Smooth muscle cell (in vitro differentiated cells): ENCODE results near the gene WDR36. TPM values are rescaled to one million over a fixed set of nuclear protein-coding genes. Genes with fewer than 3 reads are reported as not detected.

Source experiments
- DNase-seq: peaks from one replicate; lab custom pipeline; 2025; ENCODE audit not compliant: unreplicated experiment; lab: John Stamatoyannopoulos, UW
- H2AFZ ChIP-seq: fragments of 200-600 bp; sonication (generic); 2 replicates; pipeline ENCODE4 v1.6.0; 2016; ENCODE audit warnings: antibody characterized with exemption, low read depth, mild to moderate bottlenecking
- H3F3A ChIP-seq: fragments of 200-600 bp; sonication (generic); 2 replicates; pipeline ENCODE4 v1.6.0; 2017; ENCODE audit warnings: antibody characterized with exemption, low read depth
- H3K27ac ChIP-seq: fragments of 200-600 bp; sonication (generic); 2 replicates; pipeline ENCODE4 v1.5.1; 2016; ENCODE audit warnings: low read depth, mild to moderate bottlenecking
- H3K27me3 ChIP-seq: fragments of 200-600 bp; sonication (generic); 2 replicates; pipeline ENCODE4 v1.6.1; 2016; ENCODE audit warnings: low read depth, mild to moderate bottlenecking
- H3K36me3 ChIP-seq: fragments of 200-600 bp; sonication (generic); 2 replicates; pipeline ENCODE4 v1.5.1; 2016; ENCODE audit warnings: low read depth
- H3K4me1 ChIP-seq: fragments of 200-600 bp; sonication (generic); 2 replicates; pipeline ENCODE4 v1.5.1; 2016; ENCODE audit warnings: low read depth
- H3K4me2 ChIP-seq: fragments of 200-600 bp; sonication (generic); 2 replicates; pipeline ENCODE4 v1.6.0; 2016; ENCODE audit warnings: mild to moderate bottlenecking
- H3K4me3 ChIP-seq: fragments of 200-600 bp; sonication (generic); 2 replicates; pipeline ENCODE4 v1.5.1; 2016; ENCODE audit warnings: mild to moderate bottlenecking
- H3K79me2 ChIP-seq: fragments of 200-600 bp; sonication (generic); 2 replicates; pipeline ENCODE4 v1.6.0; 2016; ENCODE audit warnings: low read depth, mild to moderate bottlenecking
- H3K9ac ChIP-seq: fragments of 200-600 bp; sonication (generic); 2 replicates; pipeline ENCODE4 v1.6.0; 2016; ENCODE audit warnings: low read depth
- H3K9me3 ChIP-seq: fragments of 200-600 bp; sonication (generic); replicated peaks from 2 replicates; pipeline ENCODE4 v1.5.1; 2016; ENCODE audit warnings: low read depth
- H4K20me1 ChIP-seq: fragments of 200-600 bp; sonication (generic); 2 replicates; pipeline ENCODE4 v1.6.0; 2016; ENCODE audit warnings: low read depth
- WGBS: methylation state at CpG from one replicate; pipeline ENCODE4 v1.1.7; 2016; ENCODE audit warnings: low lambda C conversion rate; 5-methylcytosine and 5-hydroxymethylcytosine counted together
- polyA plus RNA-seq: library from polyadenylated mRNA; unstranded; fragments of >200 nt; fragmentation: Nextera tagmentation; extraction: Ambion mirVana; gene quantifications from 2 replicates; pipeline ENCODE4 v1.2.1, GENCODE V29; 2016
- total RNA-seq: library from RNA; depleted of rRNA; stranded (reverse); fragments of >200 nt; gene quantifications from 2 replicates; pipeline ENCODE4 v1.2.3, GENCODE V29; 2014
- TF ChIP-seq, protein P1 (sequence below): fragments of 200-600 bp; sonication (generic); IDR thresholded peaks from 2 replicates; pipeline ENCODE4 v1.5.1; 2017; ENCODE audit warnings: borderline replicate concordance, mild to moderate bottlenecking, antibody characterized with exemption; ENCODE audit not compliant: insufficient read depth, poor library complexity, severe bottlenecking

WDR36 gene
- total and polyA plus RNA-seq, 2 experiments from 2014 or later: 10.8 to 45.3 TPM

DNA sequence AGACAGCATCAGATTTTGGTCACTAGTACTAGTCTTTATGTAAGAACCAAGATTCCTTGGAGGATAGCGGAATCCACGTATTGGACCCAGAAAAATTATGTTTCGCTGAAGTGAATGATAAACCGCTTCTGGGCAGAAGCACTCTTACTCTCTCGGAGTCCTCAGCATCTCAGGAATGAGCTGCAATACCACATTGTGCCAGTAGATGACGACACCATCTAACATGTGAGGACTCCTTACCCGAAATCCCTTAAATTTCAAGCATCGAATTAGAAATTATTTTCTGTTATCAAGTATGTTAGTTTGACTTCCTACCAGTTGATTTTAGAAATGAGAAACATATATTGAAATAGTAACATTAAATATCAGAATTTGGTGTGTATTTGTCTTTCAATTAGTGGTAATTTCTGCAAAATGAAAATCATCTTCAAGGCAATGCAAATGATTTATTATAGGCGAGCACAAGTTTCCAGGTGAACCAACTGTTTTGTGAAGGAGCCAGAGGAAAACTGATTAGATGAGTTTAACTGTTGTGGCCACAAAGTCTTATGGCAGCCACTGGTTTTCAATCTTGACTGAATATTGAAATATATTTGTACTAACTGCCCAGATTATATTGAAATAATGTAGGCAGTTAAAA lies 66.1 kb downstream of the WDR36 start:
- no peaks in the 10 kb centered on the region for H3F3A ChIP-seq
- no peak overlapping the region for H3K9ac ChIP-seq
- no peak overlapping the region for H2AFZ ChIP-seq

DNA sequence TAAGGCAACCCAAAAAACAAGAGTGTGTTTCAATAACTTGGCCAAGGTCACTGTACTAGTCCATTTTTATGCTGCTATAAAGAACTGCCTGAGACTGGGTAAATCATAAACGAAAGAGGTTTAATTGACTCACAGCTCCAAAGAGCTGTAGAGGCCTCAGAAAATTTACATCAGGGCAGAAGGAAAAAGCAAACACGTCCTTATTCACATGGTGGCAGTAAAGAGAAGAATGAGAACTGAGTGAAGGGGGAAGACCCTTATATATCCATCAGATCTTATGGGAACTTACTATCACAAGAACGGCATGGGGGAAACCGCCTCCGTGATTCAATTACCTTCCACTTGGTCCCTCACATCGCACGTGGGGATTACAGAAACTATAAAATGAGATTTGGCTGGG lies 67.7 kb downstream of the WDR36 start:
- TF ChIP-seq, protein P1, sequence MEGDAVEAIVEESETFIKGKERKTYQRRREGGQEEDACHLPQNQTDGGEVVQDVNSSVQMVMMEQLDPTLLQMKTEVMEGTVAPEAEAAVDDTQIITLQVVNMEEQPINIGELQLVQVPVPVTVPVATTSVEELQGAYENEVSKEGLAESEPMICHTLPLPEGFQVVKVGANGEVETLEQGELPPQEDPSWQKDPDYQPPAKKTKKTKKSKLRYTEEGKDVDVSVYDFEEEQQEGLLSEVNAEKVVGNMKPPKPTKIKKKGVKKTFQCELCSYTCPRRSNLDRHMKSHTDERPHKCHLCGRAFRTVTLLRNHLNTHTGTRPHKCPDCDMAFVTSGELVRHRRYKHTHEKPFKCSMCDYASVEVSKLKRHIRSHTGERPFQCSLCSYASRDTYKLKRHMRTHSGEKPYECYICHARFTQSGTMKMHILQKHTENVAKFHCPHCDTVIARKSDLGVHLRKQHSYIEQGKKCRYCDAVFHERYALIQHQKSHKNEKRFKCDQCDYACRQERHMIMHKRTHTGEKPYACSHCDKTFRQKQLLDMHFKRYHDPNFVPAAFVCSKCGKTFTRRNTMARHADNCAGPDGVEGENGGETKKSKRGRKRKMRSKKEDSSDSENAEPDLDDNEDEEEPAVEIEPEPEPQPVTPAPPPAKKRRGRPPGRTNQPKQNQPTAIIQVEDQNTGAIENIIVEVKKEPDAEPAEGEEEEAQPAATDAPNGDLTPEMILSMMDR: no peak

More for the DNA sequence above, 66.1 kb downstream of the WDR36 start:
- H3K4me2 ChIP-seq: peak overlapping the region; percentile 20
- 20% methylated on average over 9 of the region's 9 CpGs for WGBS
- H3K27ac ChIP-seq: no peak overlapping the region
- H3K79me2 ChIP-seq: no peaks in the 10 kb centered on the region
- no peaks in the 10 kb centered on the region for H3K4me1 ChIP-seq
- H3K4me3 ChIP-seq: no peak overlapping the region
- H4K20me1 ChIP-seq: no peaks in the 10 kb centered on the region
- DNase-seq: peak; percentile 15
- TF ChIP-seq, protein P1: peak; percentile 100
- no peaks in the 10 kb centered on the region for H3K9me3 ChIP-seq
- no peaks in the 10 kb centered on the region for H3K36me3 ChIP-seq
- H3K27me3 ChIP-seq: no peaks in the 10 kb centered on the region

DNA sequence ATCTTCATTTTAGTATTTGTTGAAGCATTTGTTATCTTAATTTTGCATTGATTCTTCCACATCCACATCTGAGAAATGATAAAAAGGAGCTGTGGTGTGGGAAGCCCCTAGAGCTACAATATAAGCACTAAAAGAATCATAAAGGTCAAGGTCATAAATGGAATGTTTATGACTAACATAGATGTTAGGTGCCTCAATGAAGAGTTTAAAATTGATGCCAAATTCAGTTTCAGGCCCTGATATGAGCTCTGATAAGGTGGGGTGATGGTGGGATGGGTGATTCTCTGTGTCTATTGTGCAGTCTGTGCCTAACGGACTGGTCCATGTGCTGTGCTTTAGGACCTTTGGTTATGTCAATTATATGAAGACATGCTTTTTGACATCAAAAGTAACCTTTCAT lies 70.9 kb downstream of the WDR36 start:
- DNase-seq: no peak
- H3K4me3 ChIP-seq: no peak overlapping the region
- H3K27me3 ChIP-seq: no peaks in the 10 kb centered on the region
- H3K4me1 ChIP-seq: no peaks in the 10 kb centered on the region
- H3K9me3 ChIP-seq: no peaks in the 10 kb centered on the region
- H2AFZ ChIP-seq: no peak overlapping the region
- no peak overlapping the region for H3K9ac ChIP-seq
- H3K36me3 ChIP-seq: no peaks in the 10 kb centered on the region
- no peaks in the 10 kb centered on the region for H4K20me1 ChIP-seq
- no peak overlapping the region for H3K27ac ChIP-seq
- no peaks in the 10 kb centered on the region for H3F3A ChIP-seq
- 90% methylated on average over 1 of the region's 1 CpG for WGBS
- H3K79me2 ChIP-seq: no peaks in the 10 kb centered on the region
- H3K4me2 ChIP-seq: no peak overlapping the region
- TF ChIP-seq, protein P1: no peak

More for the DNA sequence above, 67.7 kb downstream of the WDR36 start:
- Histone ChIP-seq H4K20me1 (no peaks in the 10 kb centered on the region), H3K4me2 (no peak overlapping the region), H3K9me3 (no peaks in the 10 kb centered on the region), H3K4me3 (no peak overlapping the region), H3F3A (no peaks in the 10 kb centered on the region), H3K27ac (no peak overlapping the region), H3K27me3 (no peaks in the 10 kb centered on the region), H3K79me2 (no peaks in the 10 kb centered on the region), H2AFZ (no peak overlapping the region), H3K36me3 (no peaks in the 10 kb centered on the region), H3K4me1 (no peaks in the 10 kb centered on the region), H3K9ac (no peak overlapping the region)
- 65% methylated on average over 7 of the region's 7 CpGs for WGBS
- no peak for DNase-seq

DNA sequence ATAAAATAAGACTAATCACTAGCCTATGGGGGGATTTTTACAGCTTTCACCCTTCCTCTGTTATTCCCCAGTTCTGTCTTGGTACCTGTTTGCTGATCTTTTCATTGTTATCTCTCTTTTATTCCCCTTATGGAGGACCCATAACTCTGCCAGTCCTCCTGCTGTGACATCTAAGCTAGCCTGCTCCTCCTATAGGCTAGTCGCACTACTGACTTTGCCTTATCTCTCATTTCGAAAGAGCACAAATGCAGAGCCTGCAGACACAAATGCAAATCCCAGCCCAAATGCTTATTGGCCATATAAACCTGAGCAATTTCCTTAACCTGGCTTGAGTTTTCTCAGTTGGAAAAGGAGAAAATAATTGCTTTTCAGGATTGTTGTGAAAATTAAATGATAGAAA lies 72.9 kb downstream of the WDR36 start:
- Histone ChIP-seq H3F3A (no peaks in the 10 kb centered on the region), H3K9me3 (no peaks in the 10 kb centered on the region), H3K9ac (no peak overlapping the region), H3K27me3 (no peaks in the 10 kb centered on the region), H3K79me2 (no peaks in the 10 kb centered on the region), H3K36me3 (no peaks in the 10 kb centered on the region), H2AFZ (no peak overlapping the region), H3K27ac (no peak overlapping the region), H3K4me2 (no peak overlapping the region), H4K20me1 (no peaks in the 10 kb centered on the region), H3K4me3 (no peak overlapping the region), H3K4me1 (no peaks in the 10 kb centered on the region)
- TF ChIP-seq, protein P1: no peak
- DNase-seq: no peak
- 52% methylated on average over 2 of the region's 2 CpGs for WGBS
